GM12892 (cell line): ENCODE results near the gene FURIN.

Experiments used
- POLR2AphosphoS5 ChIP-seq: IDR thresholded peaks from 2 replicates; pipeline ENCODE4 v1.6.1; 2011; ENCODE audit warnings: low read depth, low read length, control low read depth
- TAF1 ChIP-seq: IDR thresholded peaks from 2 replicates; pipeline ENCODE4 v1.6.1; 2011; ENCODE audit warnings: low read depth, mild to moderate bottlenecking, control low read depth, low read length, borderline replicate concordance

GRCh38 chr15:90826886-90827435 is 41.4 kb upstream of the FURIN start:
- TF ChIP-seq TAF1: no peak
- no peak for TF ChIP-seq POLR2AphosphoS5
